Gastroesophageal sphincter (tissue), 2 donors: ENCODE results near the gene MYO1B.

ENCODE experiments used
- POLR2A ChIP-seq, 2 donors: fragments of 450-650 bp; IDR thresholded peaks; one replicate each; pipeline ENCODE4 v1.6.1; 2017; ENCODE audit warnings: antibody characterized with exemption in 2 of 2, mild to moderate bottlenecking in 2 of 2, moderate library complexity in 1 of 2
- POLR2AphosphoS5 ChIP-seq: sonication (generic); formaldehyde crosslinking; IDR thresholded peaks from one replicate; pipeline ENCODE4 v1.6.1; 2017; ENCODE audit warnings: antibody characterized with exemption

DNA sequence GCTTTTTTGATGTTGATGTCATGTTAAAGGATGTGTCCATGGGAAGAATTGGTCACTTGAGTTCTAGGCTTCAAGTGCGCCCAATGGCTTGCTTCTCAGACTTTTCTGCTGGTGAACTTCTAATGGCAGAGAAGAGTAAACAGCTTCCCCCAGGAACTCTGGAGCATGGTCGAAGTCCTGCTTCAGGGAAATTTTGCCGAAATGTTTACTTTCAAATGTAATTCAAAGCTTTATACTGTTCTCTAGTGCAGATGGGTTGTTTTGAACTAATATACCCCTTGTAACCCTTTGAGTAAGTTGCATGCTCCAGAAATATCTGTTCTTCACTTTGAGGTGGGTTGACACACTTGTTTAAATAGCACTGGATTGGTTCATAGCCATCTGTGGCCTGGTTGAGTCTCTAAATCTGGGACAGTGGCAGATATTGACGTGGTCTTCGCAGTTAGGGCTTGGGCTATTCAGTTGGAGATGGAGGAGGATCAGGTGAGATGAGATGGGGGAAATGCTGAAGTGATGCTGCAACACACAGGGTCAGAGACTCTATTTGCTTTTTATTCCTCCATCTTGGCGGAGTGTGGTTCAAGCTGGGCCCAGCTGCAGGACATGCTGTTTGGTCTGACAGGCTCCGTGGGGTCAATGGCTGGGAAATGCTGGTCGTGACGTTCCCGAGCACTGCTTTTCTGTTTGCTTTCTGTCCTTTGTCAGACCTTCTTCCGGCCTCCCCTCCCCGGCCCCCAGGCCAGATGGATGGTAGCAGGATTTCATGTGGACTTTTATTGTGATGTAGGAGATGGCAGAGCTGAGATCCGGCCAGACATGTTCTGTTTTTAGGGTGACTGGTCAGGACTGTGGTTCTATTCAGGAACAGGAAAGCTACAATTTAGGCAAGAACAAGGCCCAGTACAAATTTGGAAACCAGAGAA, 35.9 kb downstream of the MYO1B start:
- TF ChIP-seq POLR2A (IDR thresholded peaks at IDR 0.05) = no peak
- no peak for TF ChIP-seq POLR2AphosphoS5
